Activated T-cell treated with anti-CD3 and anti-CD28 coated beads, Interleukin-2, amount 50 U/mL, for 24 hours (primary cell): ENCODE measurements around the gene PGBD5.

ENCODE experiments used
- DNase-seq: peaks from one replicate; pipeline ENCODE4 v3.0.0-alpha.2; 2020
- H3K27ac Mint-ChIP-seq: 2 replicates; pipeline ENCODE4 v1.8.0; 2020; ENCODE audit warnings: mild to moderate bottlenecking, mixed read lengths
- H3K27me3 Mint-ChIP-seq: 2 replicates; pipeline ENCODE4 v1.8.0; 2020; ENCODE audit warnings: mixed read lengths
- H3K36me3 Mint-ChIP-seq: 2 replicates; pipeline ENCODE4 v1.8.0; 2020; ENCODE audit warnings: low read depth, mixed read lengths
- H3K4me1 Mint-ChIP-seq: 2 replicates; pipeline ENCODE4 v1.8.0; 2020; ENCODE audit warnings: low read depth, mixed read lengths
- H3K4me3 Mint-ChIP-seq: 2 replicates; pipeline ENCODE4 v1.8.0; 2020; ENCODE audit warnings: mild to moderate bottlenecking, moderate library complexity, mixed read lengths
- H3K9me3 Mint-ChIP-seq: 2 replicates; pipeline ENCODE4 v1.8.0; 2020; ENCODE audit warnings: mixed read lengths

Gene PGBD5

GRCh38 chr1:230316864-230317745 lies 109.0 kb downstream of the PGBD5 start:
- H3K4me1 Mint-ChIP-seq: no peaks in the 10 kb centered on the region
- H3K36me3 Mint-ChIP-seq: no peaks in the 10 kb centered on the region
- no peaks in the 10 kb centered on the region for H3K9me3 Mint-ChIP-seq
- peaks cover 9% of the 10 kb centered on the region for H3K27me3 Mint-ChIP-seq
- no peak for DNase-seq
- no peak overlapping the region for H3K4me3 Mint-ChIP-seq
- H3K27ac Mint-ChIP-seq: no peak overlapping the region

GRCh38 chr1:230315099-230315498 lies 111.0 kb downstream of the PGBD5 start:
- H3K9me3 Mint-ChIP-seq: no peaks in the 10 kb centered on the region
- no peak for DNase-seq
- H3K27me3 Mint-ChIP-seq: peaks cover 9% of the 10 kb centered on the region
- no peaks in the 10 kb centered on the region for H3K36me3 Mint-ChIP-seq
- no peak overlapping the region for H3K27ac Mint-ChIP-seq
- H3K4me3 Mint-ChIP-seq: no peak overlapping the region
- H3K4me1 Mint-ChIP-seq: peaks cover 2% of the 10 kb centered on the region

GRCh38 chr1:230314142-230314470 lies 112.0 kb downstream of the PGBD5 start:
- no peak for DNase-seq
- Mint-ChIP-seq H3K36me3 (no peaks in the 10 kb centered on the region), H3K4me1 (peaks cover 2% of the 10 kb centered on the region), H3K27ac (no peak overlapping the region), H3K9me3 (no peaks in the 10 kb centered on the region), H3K4me3 (no peak overlapping the region), H3K27me3 (peaks cover 4% of the 10 kb centered on the region)

GRCh38 chr1:230313453-230314141 lies 112.5 kb downstream of the PGBD5 start:
- no peak for DNase-seq
- Mint-ChIP-seq H3K9me3 (no peaks in the 10 kb centered on the region), H3K4me3 (no peak overlapping the region), H3K27me3 (peaks cover 4% of the 10 kb centered on the region), H3K27ac (no peak overlapping the region), H3K36me3 (no peaks in the 10 kb centered on the region), H3K4me1 (peaks cover 2% of the 10 kb centered on the region)

- DNase-seq: no peak
- Mint-ChIP-seq H3K4me3 (no peak overlapping the region), H3K4me1 (peaks cover 2% of the 10 kb centered on the region), H3K27ac (no peak overlapping the region), H3K27me3 (peaks cover 4% of the 10 kb centered on the region), H3K36me3 (no peaks in the 10 kb centered on the region), H3K9me3 (no peaks in the 10 kb centered on the region)
Measured at GRCh38 chr1:230312676-230313075, 113.5 kb downstream of the PGBD5 start.

- Mint-ChIP-seq H3K27ac (no peak overlapping the region), H3K4me3 (no peak overlapping the region), H3K36me3 (no peaks in the 10 kb centered on the region), H3K27me3 (peaks cover 4% of the 10 kb centered on the region), H3K9me3 (no peaks in the 10 kb centered on the region), H3K4me1 (peaks cover 12% of the 10 kb centered on the region)
- peak; percentile 77 for DNase-seq
Measured at GRCh38 chr1:230310381-230311163, 115.6 kb downstream of the PGBD5 start.

- Mint-ChIP-seq H3K27me3 (peaks cover 4% of the 10 kb centered on the region), H3K27ac (no peak overlapping the region), H3K4me1 (peaks cover 14% of the 10 kb centered on the region), H3K9me3 (no peaks in the 10 kb centered on the region), H3K36me3 (no peaks in the 10 kb centered on the region), H3K4me3 (no peak overlapping the region)
- no peak for DNase-seq
Measured at GRCh38 chr1:230309646-230310177, 116.4 kb downstream of the PGBD5 start.

GRCh38 chr1:230308821-230309220 lies 117.3 kb downstream of the PGBD5 start:
- Mint-ChIP-seq H3K4me3 (no peak overlapping the region), H3K27me3 (peaks cover 4% of the 10 kb centered on the region), H3K9me3 (no peaks in the 10 kb centered on the region), H3K36me3 (no peaks in the 10 kb centered on the region), H3K27ac (no peak overlapping the region), H3K4me1 (peaks cover 20% of the 10 kb centered on the region)
- no peak for DNase-seq

GRCh38 chr1:230308039-230308438 lies 118.1 kb downstream of the PGBD5 start:
- no peak for DNase-seq
- Mint-ChIP-seq H3K27me3 (peaks cover 3% of the 10 kb centered on the region), H3K4me3 (no peak overlapping the region), H3K27ac (no peak overlapping the region), H3K36me3 (no peaks in the 10 kb centered on the region), H3K9me3 (no peaks in the 10 kb centered on the region), H3K4me1 (peaks cover 26% of the 10 kb centered on the region)

GRCh38 chr1:230307213-230307612 lies 118.9 kb downstream of the PGBD5 start:
- Mint-ChIP-seq H3K4me1 (peaks cover 26% of the 10 kb centered on the region), H3K36me3 (no peaks in the 10 kb centered on the region), H3K4me3 (no peak overlapping the region), H3K27ac (no peak overlapping the region), H3K27me3 (no peaks in the 10 kb centered on the region), H3K9me3 (no peaks in the 10 kb centered on the region)
- DNase-seq: no peak

- H3K4me3 Mint-ChIP-seq: no peak overlapping the region
- no peaks in the 10 kb centered on the region for H3K36me3 Mint-ChIP-seq
- H3K9me3 Mint-ChIP-seq: no peaks in the 10 kb centered on the region
- peaks cover 26% of the 10 kb centered on the region for H3K4me1 Mint-ChIP-seq
- DNase-seq: no peak
- H3K27ac Mint-ChIP-seq: peak overlapping the region; percentile 5
- no peaks in the 10 kb centered on the region for H3K27me3 Mint-ChIP-seq
Measured at GRCh38 chr1:230306169-230306568, 120.0 kb downstream of the PGBD5 start.

- Mint-ChIP-seq H3K36me3 (no peaks in the 10 kb centered on the region), H3K27me3 (no peaks in the 10 kb centered on the region), H3K4me1 (peaks cover 25% of the 10 kb centered on the region), H3K9me3 (no peaks in the 10 kb centered on the region), H3K4me3 (no peak overlapping the region), H3K27ac (no peak overlapping the region)
- DNase-seq: no peak
Measured at GRCh38 chr1:230303822-230304221, 122.3 kb downstream of the PGBD5 start.

GRCh38 chr1:230303069-230303468 lies 123.1 kb downstream of the PGBD5 start:
- Mint-ChIP-seq H3K4me3 (no peak overlapping the region), H3K4me1 (peaks cover 25% of the 10 kb centered on the region), H3K27me3 (no peaks in the 10 kb centered on the region), H3K9me3 (no peaks in the 10 kb centered on the region), H3K36me3 (no peaks in the 10 kb centered on the region), H3K27ac (no peak overlapping the region)
- no peak for DNase-seq

- Mint-ChIP-seq H3K27ac (no peak overlapping the region), H3K4me3 (no peak overlapping the region), H3K9me3 (no peaks in the 10 kb centered on the region), H3K4me1 (peaks cover 21% of the 10 kb centered on the region), H3K27me3 (no peaks in the 10 kb centered on the region), H3K36me3 (no peaks in the 10 kb centered on the region)
- no peak for DNase-seq
Measured at GRCh38 chr1:230301822-230302221, 124.3 kb downstream of the PGBD5 start.
